ENCODE measurements around the gene GRHPR. TPM values are rescaled to one million over a fixed set of nuclear protein-coding genes. Genes with fewer than 3 reads are reported as not detected.
A peak's percentile ranks its signal among the peaks of the same experiment; 100 is the strongest.

GRHPR gene
- polyA plus RNA-seq, 2 of the 4 experiments (the other 2 are of a cell fraction): 111 to 146 TPM

- TF ChIP-seq FOXS1 (CRISPR knock-in tag; IDR thresholded peaks at IDR 0.05) (no peak), CEBPB (IDR thresholded peaks at IDR 0.05) (no peak), EHMT2 (IDR thresholded peaks at IDR 0.05; ENCODE audit: low read depth) (no peak), ZFP36 (IDR thresholded peaks at IDR 0.05; ENCODE audit: borderline replicate concordance, partially characterized antibody) (no peak), RARB (CRISPR knock-in tag; IDR thresholded peaks at IDR 0.05) (no peak), BHLHE40 (IDR thresholded peaks at IDR 0.05; ENCODE audit: low read depth, low read length) (no peak), ZC3H11A (IDR thresholded peaks at IDR 0.05) (no peak), TFCP2L1 (CRISPR knock-in tag; IDR thresholded peaks at IDR 0.05) (no peak), HES2 (IDR thresholded peaks at IDR 0.05) (no peak), CBX2 (IDR thresholded peaks at IDR 0.05; ENCODE audit: borderline replicate concordance, low read depth) (no peak), SREBF2 (IDR thresholded peaks at IDR 0.05) (no peak), CBX8 (IDR thresholded peaks at IDR 0.05) (no peak), HOXB5 (CRISPR knock-in tag; IDR thresholded peaks at IDR 0.05) (0 out of 2 replicates have a peak, but pooled peaks have one; percentile 54), ATOH8 (CRISPR knock-in tag; IDR thresholded peaks at IDR 0.05; ENCODE audit: low read depth) (no peak), PBX3 (IDR thresholded peaks at IDR 0.05) (no peak), MAFK (IDR thresholded peaks at IDR 0.05; ENCODE audit: partially characterized antibody) (no peak), USF2 (IDR thresholded peaks at IDR 0.05) (peak; percentile 67), CHD2 (IDR thresholded peaks at IDR 0.05; ENCODE audit: low read length, partially characterized antibody) (no peak), HDAC2 (IDR thresholded peaks at IDR 0.05) (no peak), GATA3 (IDR thresholded peaks at IDR 0.05; ENCODE audit: borderline replicate concordance) (0 out of 2 replicates have a peak, but pooled peaks have one; percentile 32)
- TF ChIP-seq, protein P1, sequence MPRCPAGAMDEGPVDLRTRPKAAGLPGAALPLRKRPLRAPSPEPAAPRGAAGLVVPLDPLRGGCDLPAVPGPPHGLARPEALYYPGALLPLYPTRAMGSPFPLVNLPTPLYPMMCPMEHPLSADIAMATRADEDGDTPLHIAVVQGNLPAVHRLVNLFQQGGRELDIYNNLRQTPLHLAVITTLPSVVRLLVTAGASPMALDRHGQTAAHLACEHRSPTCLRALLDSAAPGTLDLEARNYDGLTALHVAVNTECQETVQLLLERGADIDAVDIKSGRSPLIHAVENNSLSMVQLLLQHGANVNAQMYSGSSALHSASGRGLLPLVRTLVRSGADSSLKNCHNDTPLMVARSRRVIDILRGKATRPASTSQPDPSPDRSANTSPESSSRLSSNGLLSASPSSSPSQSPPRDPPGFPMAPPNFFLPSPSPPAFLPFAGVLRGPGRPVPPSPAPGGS (IDR thresholded peaks at IDR 0.05): no peak; the same call in 2 of the 3 replicates
Measured at GRCh38 chr9:37464426-37465248, 42.1 kb downstream of the GRHPR start (continued).

DNA sequence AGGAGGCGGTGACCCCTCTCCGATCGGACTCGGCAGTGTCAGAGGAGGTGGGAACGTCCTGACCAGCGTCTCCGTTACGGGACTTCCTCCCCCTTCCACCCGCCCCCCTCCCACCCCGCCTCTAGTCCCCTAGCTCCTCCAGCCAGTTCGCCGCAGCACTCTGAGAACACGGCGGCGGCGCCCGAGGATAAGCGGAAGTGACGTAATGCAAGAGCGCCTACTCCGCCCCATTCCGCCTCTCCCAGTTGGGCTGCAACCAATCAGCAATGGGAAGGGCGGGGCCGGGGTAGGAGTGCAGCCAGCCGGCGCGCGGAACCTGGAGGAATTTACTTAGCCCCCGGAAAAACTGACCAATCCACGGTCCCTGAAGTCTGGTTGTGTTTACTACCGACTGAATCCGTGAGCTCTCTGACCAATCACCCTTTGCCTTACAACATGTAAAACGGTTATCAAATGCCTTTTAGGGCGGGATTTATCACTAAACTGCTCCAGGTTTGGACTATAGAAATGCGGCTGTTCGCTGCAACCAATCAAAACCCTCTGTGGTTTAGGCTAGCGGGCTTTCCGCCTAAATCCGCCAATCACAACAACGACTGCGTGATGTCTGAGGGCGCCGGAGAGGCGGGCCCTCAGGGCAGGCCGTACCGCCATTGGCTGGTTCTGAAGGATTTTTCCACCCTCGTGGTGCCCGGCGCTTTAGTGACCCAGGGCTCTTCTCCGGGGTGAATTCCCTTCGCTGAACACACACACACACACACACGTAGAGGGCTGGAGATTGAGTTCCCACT is 42.9 kb downstream of the GRHPR start, which contains the start of gene ZBTB5:
TSS of gene ZBTB5 (minus strand) at position 202 of the 788 bp plus-strand sequence. CDS start 22,899 bp downstream, outside the sequence.
- under 1% methylated on average over 45 of the region's 52 CpGs for WGBS (ENCODE audit: missing lambda C conversion rate)
- Histone ChIP-seq H3K4me3 (peak within 1 kb of the TSS; percentile 55), H3K4me1 (peaks cover 32% of the 10 kb centered on the region), H3K4me2 (peak within 1 kb of the TSS; percentile 98), H3K9me3 (no peaks in the 10 kb centered on the region), H3K27ac (peak within 1 kb of the TSS; percentile 97 to 99)
- peak; percentile 46 for FAIRE-seq
- ChIA-PET CTCF (interaction anchor here (1.1 to 1.4 kb wide), 2 partner anchors 22 to 50 kb away, joined by 3 to 7 read pairs; no protein-coding TSS in a partner anchor), POLR2A (interaction anchor here (0.6 to 2.4 kb wide), 28 partner anchors 9 to 470 kb away, joined by 3 to 28 read pairs (median 5); partner anchors contain the start of genes DCAF10, FBXO10, GRHPR and POLR1E)
- peak; percentile 99 to 100 for DNase-seq (ENCODE audit: low read depth in 1 of 2, low spot score in 1 of 2)
- peak; percentile 79 to 86 for ATAC-seq
- TF ChIP-seq ZSCAN20 (CRISPR knock-in tag; IDR thresholded peaks at IDR 0.05) (no peak), HDAC2 (IDR thresholded peaks at IDR 0.05) (no peak), RFX5 (IDR thresholded peaks at IDR 0.05) (peak; percentile 86), MAZ (IDR thresholded peaks at IDR 0.05; ENCODE audit: borderline replicate concordance, low read depth, low read length) (no peak; the same call in 1 of the 2 replicates), SREBF2 (IDR thresholded peaks at IDR 0.05) (no peak; the same call in 1 of the 2 replicates), HOXB5 (CRISPR knock-in tag; IDR thresholded peaks at IDR 0.05) (no peak), JUN (IDR thresholded peaks at IDR 0.05) (peak in 1 of 2 experiments; percentile 83; a peak in 3 of 5 replicates), JUNB (IDR thresholded peaks at IDR 0.05) (no peak), NR3C1 (IDR thresholded peaks at IDR 0.05) (no peak), MYC (IDR thresholded peaks at IDR 0.05; ENCODE audit: borderline replicate concordance, low read length) (peak; percentile 86; the same call in 1 of the 2 replicates), POLR2AphosphoS2 (conservative IDR thresholded peaks at IDR 0.05; ENCODE audit: low read length) (no peak), CBX2 (IDR thresholded peaks at IDR 0.05; ENCODE audit: borderline replicate concordance, low read depth) (no peak), RCOR1 (IDR thresholded peaks at IDR 0.05; ENCODE audit: low read depth, low read length) (no peak), HOXB13 (CRISPR knock-in tag; IDR thresholded peaks at IDR 0.05; ENCODE audit: low read depth) (no peak), FOXS1 (CRISPR knock-in tag; IDR thresholded peaks at IDR 0.05) (no peak), MAFK (IDR thresholded peaks at IDR 0.05; ENCODE audit: partially characterized antibody) (no peak), ESRRA (IDR thresholded peaks at IDR 0.05; ENCODE audit: borderline replicate concordance, low read length) (no peak), FOSL2 (IDR thresholded peaks at IDR 0.05) (no peak), FOSL2 (CRISPR knock-in tag; IDR thresholded peaks at IDR 0.05) (no peak), RAD21 (conservative IDR thresholded peaks at IDR 0.05 in 1 of 2, IDR thresholded peaks at IDR 0.05 in 1 of 2) (no peak), GATA3 (IDR thresholded peaks at IDR 0.05; ENCODE audit: borderline replicate concordance) (no peak)

Data from A549 (cell line).